Endothelial cell of hepatic sinusoid (primary cell): Measurements from ENCODE around the gene ZNF628.

Experiments
- in situ Hi-C: cut with HindIII; loops from 2 replicates; pipeline ENCODE4 v1.10.0; 2017; ENCODE audit warnings: low sequenced_read_pairs

The ZNF628 gene

GRCh38 chr19:55527197-55528029, 51.0 kb downstream of the ZNF628 start:
- in situ Hi-C loops, result no loop called here

GRCh38 chr19:55528030-55528803, 51.8 kb downstream of the ZNF628 start:
- in situ Hi-C loops, result no loop called here

GRCh38 chr19:55529636-55530234, 53.3 kb downstream of the ZNF628 start:
- in situ Hi-C loops, result no loop called here

GRCh38 chr19:55530996-55531395, 54.6 kb downstream of the ZNF628 start:
- in situ Hi-C loops, result no loop called here
